ENCODE data around the gene QSOX1.

GRCh38 chr1:180186831-180187230 is 32.2 kb downstream of the QSOX1 start:
- TF ChIP-seq CTCF (IDR thresholded peaks at IDR 0.05) (no peak), POLR2A (IDR thresholded peaks at IDR 0.05) (no peak)

Data from Peyer's patch (tissue), 4 donors.